ENCODE measurements around the gene AKAP6.

GRCh38 chr14:32300136-32300535 lies 29.0 kb upstream of the AKAP6 start:
- no peak for TF ChIP-seq CREB1 (IDR thresholded peaks at IDR 0.05; ENCODE audit: low read depth)
- TF ChIP-seq YY1 (IDR thresholded peaks at IDR 0.05; ENCODE audit: low read depth, low read length): no peak
- TF ChIP-seq CTCF (IDR thresholded peaks at IDR 0.05 in 2 of 3, conservative IDR thresholded peaks at IDR 0.05 in 1 of 3; ENCODE audit: control insufficient read depth in 2 of 3, extremely low read depth in 1 of 3, insufficient read depth in 1 of 3, low read depth in 3 of 3, low read length in 3 of 3): no peak
- no peak for TF ChIP-seq ETV6 (conservative IDR thresholded peaks at IDR 0.05 in 1 of 2, IDR thresholded peaks at IDR 0.05 in 1 of 2; ENCODE audit: borderline replicate concordance in 1 of 2, low read depth in 1 of 2)
- TF ChIP-seq RCOR1 (conservative IDR thresholded peaks at IDR 0.05; ENCODE audit: low read depth, low read length): no peak
- TF ChIP-seq POLR2A (IDR thresholded peaks at IDR 0.05; ENCODE audit: low read depth, low read length): no peak
- TF ChIP-seq SUZ12 (IDR thresholded peaks at IDR 0.05; ENCODE audit: unreplicated experiment): no peak
- no peak for TF ChIP-seq IKZF1 (conservative IDR thresholded peaks at IDR 0.05)
